T-helper 2 cell treated with Interferon-gamma antibody and Interleukin-4, amounts not matched to agents 5 μg/mL and 100 μg/mL, for 36 hours (primary cell): ENCODE results near the gene GNG4.

Experiments used
- DNase-seq: peaks from one replicate; pipeline ENCODE4 v3.0.0; 2021; ENCODE audit warnings: low spot score
- H3K27ac Mint-ChIP-seq: one replicate; pipeline ENCODE4 v1.8.0; 2021; ENCODE audit warnings: mild to moderate bottlenecking, mixed read lengths
- H3K27me3 Mint-ChIP-seq: one replicate; pipeline ENCODE4 v1.8.0; 2021; ENCODE audit warnings: low read depth, mixed read lengths
- H3K36me3 Mint-ChIP-seq: one replicate; pipeline ENCODE4 v1.8.0; 2021; ENCODE audit warnings: low read depth, mixed read lengths
- H3K4me1 Mint-ChIP-seq: one replicate; pipeline ENCODE4 v1.8.0; 2021; ENCODE audit warnings: low read depth, mixed read lengths
- H3K4me3 Mint-ChIP-seq: one replicate; pipeline ENCODE4 v1.8.0; 2022; ENCODE audit warnings: mild to moderate bottlenecking, moderate library complexity, mixed read lengths
- H3K9me3 Mint-ChIP-seq: one replicate; pipeline ENCODE4 v1.8.0; 2021; ENCODE audit warnings: mixed read lengths

The GNG4 gene

GRCh38 chr1:235503403-235504121, 146.0 kb downstream of the GNG4 start:
- peak; percentile 15 for DNase-seq
- Mint-ChIP-seq H3K4me1 (peaks cover 24% of the 10 kb centered on the region), H3K27me3 (peaks cover 4% of the 10 kb centered on the region), H3K36me3 (peaks cover 3% of the 10 kb centered on the region), H3K27ac (peak overlapping the region; percentile 65), H3K4me3 (peak overlapping the region; percentile 88), H3K9me3 (no peaks in the 10 kb centered on the region)

- Mint-ChIP-seq H3K9me3 (no peaks in the 10 kb centered on the region), H3K27ac (peak overlapping the region; percentile 65), H3K4me3 (peak overlapping the region; percentile 88), H3K36me3 (peaks cover 3% of the 10 kb centered on the region), H3K27me3 (peaks cover 4% of the 10 kb centered on the region), H3K4me1 (peaks cover 24% of the 10 kb centered on the region)
- no peak for DNase-seq
Measured at GRCh38 chr1:235502601-235503402, 146.8 kb downstream of the GNG4 start.

- no peak for DNase-seq
- peaks cover 21% of the 10 kb centered on the region for H3K4me1 Mint-ChIP-seq
- H3K27me3 Mint-ChIP-seq: peaks cover 4% of the 10 kb centered on the region
- H3K9me3 Mint-ChIP-seq: no peaks in the 10 kb centered on the region
- peaks cover 3% of the 10 kb centered on the region for H3K36me3 Mint-ChIP-seq
- H3K27ac Mint-ChIP-seq: no peak overlapping the region
- H3K4me3 Mint-ChIP-seq: no peak overlapping the region
Measured at GRCh38 chr1:235500971-235501540, 148.5 kb downstream of the GNG4 start.
